HL-60 (cell line): ENCODE data around the gene TPBGL.

ENCODE experiments used
- GABPA ChIP-seq: IDR thresholded peaks from 2 replicates; pipeline ENCODE4 v1.6.1; 2012; ENCODE audit warnings: low read depth
- POLR2AphosphoS5 ChIP-seq: IDR thresholded peaks from 2 replicates; pipeline ENCODE4 v1.6.1; 2012; ENCODE audit warnings: low read depth
- REST ChIP-seq: IDR thresholded peaks from 2 replicates; pipeline ENCODE4 v1.6.1; 2012; ENCODE audit warnings: low read depth; ENCODE audit not compliant: insufficient replicate concordance
- TF ChIP-seq, protein P1 (sequence below): IDR thresholded peaks from one replicate; pipeline ENCODE4 v1.5.1; 2011; ENCODE audit warnings: low read length, control low read depth, inconsistent platforms; ENCODE audit not compliant: insufficient read depth

DNA sequence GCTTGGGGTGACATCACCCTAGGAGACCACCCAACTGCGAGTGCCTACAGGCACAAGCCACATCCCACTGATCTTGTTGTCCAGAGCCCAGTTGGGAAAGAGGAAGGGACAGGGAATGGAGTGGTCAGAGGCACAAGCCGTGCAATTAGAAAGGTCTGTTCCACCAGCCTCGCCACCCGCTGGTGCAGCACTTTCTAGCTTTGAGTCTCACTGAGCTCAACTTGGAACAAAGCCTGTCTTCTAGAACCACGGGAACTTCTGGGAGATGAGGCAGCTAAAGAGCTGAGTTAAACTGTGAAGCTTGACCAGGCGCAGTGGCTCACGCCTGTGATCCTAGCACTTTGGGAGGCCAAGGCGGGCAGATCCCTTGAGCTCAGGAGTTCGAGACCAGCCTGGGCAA is 29.3 kb downstream of the TPBGL start:
- TF ChIP-seq, protein P1, sequence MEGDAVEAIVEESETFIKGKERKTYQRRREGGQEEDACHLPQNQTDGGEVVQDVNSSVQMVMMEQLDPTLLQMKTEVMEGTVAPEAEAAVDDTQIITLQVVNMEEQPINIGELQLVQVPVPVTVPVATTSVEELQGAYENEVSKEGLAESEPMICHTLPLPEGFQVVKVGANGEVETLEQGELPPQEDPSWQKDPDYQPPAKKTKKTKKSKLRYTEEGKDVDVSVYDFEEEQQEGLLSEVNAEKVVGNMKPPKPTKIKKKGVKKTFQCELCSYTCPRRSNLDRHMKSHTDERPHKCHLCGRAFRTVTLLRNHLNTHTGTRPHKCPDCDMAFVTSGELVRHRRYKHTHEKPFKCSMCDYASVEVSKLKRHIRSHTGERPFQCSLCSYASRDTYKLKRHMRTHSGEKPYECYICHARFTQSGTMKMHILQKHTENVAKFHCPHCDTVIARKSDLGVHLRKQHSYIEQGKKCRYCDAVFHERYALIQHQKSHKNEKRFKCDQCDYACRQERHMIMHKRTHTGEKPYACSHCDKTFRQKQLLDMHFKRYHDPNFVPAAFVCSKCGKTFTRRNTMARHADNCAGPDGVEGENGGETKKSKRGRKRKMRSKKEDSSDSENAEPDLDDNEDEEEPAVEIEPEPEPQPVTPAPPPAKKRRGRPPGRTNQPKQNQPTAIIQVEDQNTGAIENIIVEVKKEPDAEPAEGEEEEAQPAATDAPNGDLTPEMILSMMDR = no peak
- TF ChIP-seq REST (no peak), POLR2AphosphoS5 (no peak), GABPA (no peak)
